ENCODE results near the gene DHX16. TPM values are rescaled to one million over a fixed set of nuclear protein-coding genes. Genes with fewer than 3 reads are reported as not detected.

Gene DHX16
- total and polyA plus RNA-seq, 9 of the 15 experiments (the other 6 are each of a cell fraction or from before 2014, with no cell fraction given) = 14.6 to 66.1 (median 47.5) TPM

DNA sequence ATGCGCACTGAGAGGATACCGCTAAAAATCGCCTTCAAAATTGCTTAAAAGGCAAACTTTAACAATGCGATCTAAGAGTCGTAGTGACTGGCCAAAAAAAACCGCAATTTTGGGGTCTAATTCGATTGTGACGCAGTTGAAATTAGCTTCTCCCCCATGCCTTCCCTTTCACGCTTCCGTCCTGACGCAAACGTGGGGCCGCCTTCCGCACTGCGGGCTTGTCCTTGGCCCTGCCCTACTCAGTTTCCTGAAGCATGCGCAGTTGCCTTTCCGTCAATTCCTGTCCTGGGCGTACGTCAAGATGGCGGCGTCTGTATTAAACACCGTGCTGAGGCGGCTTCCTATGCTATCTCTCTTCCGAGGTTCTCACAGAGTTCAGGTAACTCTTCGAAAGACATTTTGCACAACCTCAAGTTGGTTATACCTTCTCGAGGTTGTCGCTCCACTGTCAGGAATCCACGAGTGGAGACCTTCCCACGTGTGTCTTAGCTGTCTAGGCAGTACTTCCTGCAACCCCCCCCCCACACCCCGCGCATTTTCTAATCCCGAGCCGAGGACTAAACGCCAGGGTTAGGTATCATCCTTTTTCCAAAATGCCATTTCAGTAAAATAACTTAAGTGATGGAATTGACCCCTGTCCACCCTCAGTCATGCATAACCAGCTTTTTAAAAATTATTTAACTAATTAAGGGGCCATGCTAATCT is 55.1 kb downstream of the DHX16 start, which contains the start of gene MRPS18B (continued):
- TF ChIP-seq, protein P1, sequence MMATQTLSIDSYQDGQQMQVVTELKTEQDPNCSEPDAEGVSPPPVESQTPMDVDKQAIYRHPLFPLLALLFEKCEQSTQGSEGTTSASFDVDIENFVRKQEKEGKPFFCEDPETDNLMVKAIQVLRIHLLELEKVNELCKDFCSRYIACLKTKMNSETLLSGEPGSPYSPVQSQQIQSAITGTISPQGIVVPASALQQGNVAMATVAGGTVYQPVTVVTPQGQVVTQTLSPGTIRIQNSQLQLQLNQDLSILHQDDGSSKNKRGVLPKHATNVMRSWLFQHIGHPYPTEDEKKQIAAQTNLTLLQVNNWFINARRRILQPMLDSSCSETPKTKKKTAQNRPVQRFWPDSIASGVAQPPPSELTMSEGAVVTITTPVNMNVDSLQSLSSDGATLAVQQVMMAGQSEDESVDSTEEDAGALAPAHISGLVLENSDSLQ (IDR thresholded peaks at IDR 0.05) = peak; percentile 73
- TF ChIP-seq, protein P2, sequence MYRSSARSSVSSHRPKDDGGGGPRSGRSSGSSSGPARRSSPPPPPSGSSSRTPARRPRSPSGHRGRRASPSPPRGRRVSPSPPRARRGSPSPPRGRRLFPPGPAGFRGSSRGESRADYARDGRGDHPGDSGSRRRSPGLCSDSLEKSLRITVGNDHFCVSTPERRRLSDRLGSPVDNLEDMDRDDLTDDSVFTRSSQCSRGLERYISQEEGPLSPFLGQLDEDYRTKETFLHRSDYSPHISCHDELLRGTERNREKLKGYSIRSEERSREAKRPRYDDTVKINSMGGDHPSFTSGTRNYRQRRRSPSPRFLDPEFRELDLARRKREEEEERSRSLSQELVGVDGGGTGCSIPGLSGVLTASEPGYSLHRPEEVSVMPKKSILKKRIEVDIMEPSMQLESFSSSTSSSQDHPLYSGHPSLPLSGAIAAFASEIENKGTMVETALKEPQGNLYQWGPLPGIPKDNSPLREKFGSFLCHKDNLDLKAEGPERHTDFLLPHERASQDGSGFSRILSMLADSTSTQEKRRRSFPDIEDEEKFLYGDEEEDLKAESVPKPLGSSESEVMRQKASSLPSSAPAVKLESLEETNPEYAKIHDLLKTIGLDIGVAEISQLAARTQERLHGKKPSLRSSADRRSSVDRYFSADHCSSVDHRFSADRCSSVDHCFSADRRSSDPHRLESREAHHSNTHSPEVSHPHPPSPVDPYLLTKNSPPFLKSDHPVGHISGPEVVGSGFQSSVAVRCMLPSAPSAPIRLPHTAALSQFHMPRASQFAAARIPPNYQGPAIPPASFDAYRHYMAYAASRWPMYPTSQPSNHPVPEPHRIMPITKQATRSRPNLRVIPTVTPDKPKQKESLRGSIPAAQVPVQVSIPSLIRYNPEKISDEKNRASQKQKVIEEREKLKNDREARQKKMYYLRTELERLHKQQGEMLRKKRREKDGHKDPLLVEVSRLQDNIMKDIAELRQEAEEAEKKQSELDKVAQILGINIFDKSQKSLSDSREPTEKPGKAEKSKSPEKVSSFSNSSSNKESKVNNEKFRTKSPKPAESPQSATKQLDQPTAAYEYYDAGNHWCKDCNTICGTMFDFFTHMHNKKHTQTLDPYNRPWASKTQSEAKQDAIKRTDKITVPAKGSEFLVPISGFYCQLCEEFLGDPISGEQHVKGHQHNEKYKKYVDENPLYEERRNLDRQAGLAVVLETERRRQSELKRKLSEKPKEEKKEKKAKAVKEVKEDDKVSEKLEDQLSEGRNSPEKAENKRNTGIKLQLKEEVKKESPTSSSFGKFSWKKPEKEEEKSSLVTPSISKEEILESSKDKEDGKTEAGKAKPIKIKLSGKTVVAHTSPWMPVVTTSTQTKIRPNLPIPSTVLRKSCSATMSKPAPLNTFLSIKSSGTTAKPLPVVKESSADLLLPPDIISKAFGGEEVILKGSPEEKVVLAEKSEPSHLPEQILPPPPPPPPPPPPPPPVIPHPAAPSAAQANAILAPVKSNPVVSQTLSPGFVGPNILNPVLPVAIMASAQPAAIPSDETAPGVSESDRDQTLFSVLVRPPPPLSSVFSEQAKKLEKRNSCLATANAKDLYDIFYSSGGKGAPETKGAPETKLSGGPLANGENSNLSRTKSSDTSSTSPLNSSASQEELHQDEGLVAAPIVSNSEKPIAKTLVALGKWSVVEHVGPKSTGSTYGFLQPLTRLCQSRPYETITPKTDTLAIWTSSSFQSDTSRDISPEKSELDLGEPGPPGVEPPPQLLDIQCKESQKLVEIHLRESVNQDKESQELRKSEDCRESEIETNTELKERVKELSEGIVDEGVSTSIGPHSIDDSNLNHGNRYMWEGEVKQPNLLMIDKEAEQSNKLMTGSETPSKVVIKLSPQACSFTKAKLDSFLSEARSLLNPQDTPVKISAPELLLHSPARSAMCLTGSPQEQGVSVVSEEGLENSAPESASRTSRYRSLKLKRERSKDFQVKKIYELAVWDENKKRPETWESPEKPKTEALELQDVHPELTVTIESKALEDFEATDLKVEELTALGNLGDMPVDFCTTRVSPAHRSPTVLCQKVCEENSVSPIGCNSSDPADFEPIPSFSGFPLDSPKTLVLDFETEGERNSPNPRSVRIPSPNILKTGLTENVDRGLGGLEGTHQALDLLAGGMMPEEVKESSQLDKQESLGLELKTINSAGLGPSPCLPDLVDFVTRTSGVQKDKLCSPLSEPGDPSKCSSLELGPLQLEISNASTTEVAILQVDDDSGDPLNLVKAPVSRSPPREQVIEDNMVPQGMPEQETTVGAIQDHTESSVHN (IDR thresholded peaks at IDR 0.05; ENCODE audit: borderline replicate concordance in 1 of 2, low read depth in 1 of 2) = peak in 1 of 2 experiments; percentile 57; a peak in 1 of 4 replicates
- TF ChIP-seq RAD21 (CRISPR knock-in tag; conservative IDR thresholded peaks at IDR 0.05 in 1 of 2, IDR thresholded peaks at IDR 0.05 in 1 of 2) (no peak), E2F3 (CRISPR knock-in tag; IDR thresholded peaks at IDR 0.05) (peak; percentile 86), ZBED1 (IDR thresholded peaks at IDR 0.05) (0 out of 2 replicates have a peak, but pooled peaks have one; percentile 20), NR2C2 (CRISPR knock-in tag; IDR thresholded peaks at IDR 0.05) (peak; percentile 71), NR2C2 (tag; IDR thresholded peaks at IDR 0.05) (peak; percentile 91), ARID2 (IDR thresholded peaks at IDR 0.05) (no peak), ZNF79 (CRISPR knock-in tag; IDR thresholded peaks at IDR 0.05; ENCODE audit: low read depth) (peak; percentile 68), ZNF431 (CRISPR knock-in tag; IDR thresholded peaks at IDR 0.05) (no peak)
- TF ChIP-seq, protein P3, sequence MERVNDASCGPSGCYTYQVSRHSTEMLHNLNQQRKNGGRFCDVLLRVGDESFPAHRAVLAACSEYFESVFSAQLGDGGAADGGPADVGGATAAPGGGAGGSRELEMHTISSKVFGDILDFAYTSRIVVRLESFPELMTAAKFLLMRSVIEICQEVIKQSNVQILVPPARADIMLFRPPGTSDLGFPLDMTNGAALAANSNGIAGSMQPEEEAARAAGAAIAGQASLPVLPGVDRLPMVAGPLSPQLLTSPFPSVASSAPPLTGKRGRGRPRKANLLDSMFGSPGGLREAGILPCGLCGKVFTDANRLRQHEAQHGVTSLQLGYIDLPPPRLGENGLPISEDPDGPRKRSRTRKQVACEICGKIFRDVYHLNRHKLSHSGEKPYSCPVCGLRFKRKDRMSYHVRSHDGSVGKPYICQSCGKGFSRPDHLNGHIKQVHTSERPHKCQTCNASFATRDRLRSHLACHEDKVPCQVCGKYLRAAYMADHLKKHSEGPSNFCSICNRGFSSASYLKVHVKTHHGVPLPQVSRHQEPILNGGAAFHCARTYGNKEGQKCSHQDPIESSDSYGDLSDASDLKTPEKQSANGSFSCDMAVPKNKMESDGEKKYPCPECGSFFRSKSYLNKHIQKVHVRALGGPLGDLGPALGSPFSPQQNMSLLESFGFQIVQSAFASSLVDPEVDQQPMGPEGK (CRISPR knock-in tag; IDR thresholded peaks at IDR 0.05; ENCODE audit: borderline replicate concordance) = no peak
- TF ChIP-seq, protein P4, sequence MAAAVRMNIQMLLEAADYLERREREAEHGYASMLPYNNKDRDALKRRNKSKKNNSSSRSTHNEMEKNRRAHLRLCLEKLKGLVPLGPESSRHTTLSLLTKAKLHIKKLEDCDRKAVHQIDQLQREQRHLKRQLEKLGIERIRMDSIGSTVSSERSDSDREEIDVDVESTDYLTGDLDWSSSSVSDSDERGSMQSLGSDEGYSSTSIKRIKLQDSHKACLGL (CRISPR knock-in tag; IDR thresholded peaks at IDR 0.05; ENCODE audit: borderline replicate concordance, poor library complexity, severe bottlenecking) = peak; percentile 94
- TF ChIP-seq, protein P5, sequence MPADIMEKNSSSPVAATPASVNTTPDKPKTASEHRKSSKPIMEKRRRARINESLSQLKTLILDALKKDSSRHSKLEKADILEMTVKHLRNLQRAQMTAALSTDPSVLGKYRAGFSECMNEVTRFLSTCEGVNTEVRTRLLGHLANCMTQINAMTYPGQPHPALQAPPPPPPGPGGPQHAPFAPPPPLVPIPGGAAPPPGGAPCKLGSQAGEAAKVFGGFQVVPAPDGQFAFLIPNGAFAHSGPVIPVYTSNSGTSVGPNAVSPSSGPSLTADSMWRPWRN (IDR thresholded peaks at IDR 0.05; ENCODE audit: low read depth) = no peak

Data from K562 (cell line).